Liver (tissue), 3 donors: ENCODE data around the gene CFAP100.

Source experiments
- EGR1 ChIP-seq, 2 donors: IDR thresholded peaks; 2 replicates each; pipeline ENCODE4 v1.6.1; 2016 to 2018; ENCODE audit warnings: antibody characterized with exemption in 2 of 2, low read depth in 2 of 2
- FOXA1 ChIP-seq: IDR thresholded peaks from 2 replicates; pipeline ENCODE4 v1.6.1; 2016; ENCODE audit warnings: antibody characterized with exemption
- GABPA ChIP-seq, 2 donors: IDR thresholded peaks in 1 of 2; conservative IDR thresholded peaks in 1 of 2; 2 replicates each; pipeline ENCODE4 v1.6.1; 2016; ENCODE audit warnings: antibody characterized with exemption in 2 of 2, mild to moderate bottlenecking in 1 of 2, moderate library complexity in 1 of 2
- JUND ChIP-seq, 2 donors: IDR thresholded peaks; 2 replicates each; pipeline ENCODE4 v1.6.1; 2016; ENCODE audit warnings: antibody characterized with exemption in 2 of 2
- RAD21 ChIP-seq, 2 donors: IDR thresholded peaks; 2 replicates each; pipeline ENCODE4 v1.6.1; 2016; ENCODE audit warnings: antibody characterized with exemption in 2 of 2, mild to moderate bottlenecking in 2 of 2
- RXRA ChIP-seq, 2 donors: IDR thresholded peaks; 2 replicates each; pipeline ENCODE4 v1.6.1; 2017 to 2018; ENCODE audit warnings: antibody characterized with exemption in 2 of 2, mild to moderate bottlenecking in 1 of 2
- SP1 ChIP-seq: IDR thresholded peaks from 2 replicates; pipeline ENCODE4 v1.6.1; 2018; ENCODE audit warnings: antibody characterized with exemption, mild to moderate bottlenecking
- TAF1 ChIP-seq: conservative IDR thresholded peaks from 2 replicates; pipeline ENCODE4 v1.6.1; 2016; ENCODE audit warnings: antibody characterized with exemption, mild to moderate bottlenecking
- YY1 ChIP-seq: IDR thresholded peaks from 2 replicates; pipeline ENCODE4 v1.6.1; 2016; ENCODE audit warnings: antibody characterized with exemption, mild to moderate bottlenecking
- TF ChIP-seq, protein P1 (sequence below): fragments of 150-350 bp; IDR thresholded peaks from 2 replicates; pipeline ENCODE4 v1.5.1; 2017; ENCODE audit warnings: improper control_type of control experiment, low read depth, low read length; ENCODE audit not compliant: missing input control
- TF ChIP-seq, protein P2 (sequence below): IDR thresholded peaks from 2 replicates; pipeline ENCODE4 v1.6.1; 2016; ENCODE audit warnings: antibody characterized with exemption, mild to moderate bottlenecking
- TF ChIP-seq, protein P3 (sequence below): IDR thresholded peaks from 2 replicates; pipeline ENCODE4 v1.6.1; 2016; ENCODE audit warnings: antibody characterized with exemption
- TF ChIP-seq, protein P4 (sequence below): IDR thresholded peaks from 2 replicates; pipeline ENCODE4 v1.6.1; 2016; ENCODE audit warnings: antibody characterized with exemption
- donor health status: healthy.
- donor health status: healthy.

DNA sequence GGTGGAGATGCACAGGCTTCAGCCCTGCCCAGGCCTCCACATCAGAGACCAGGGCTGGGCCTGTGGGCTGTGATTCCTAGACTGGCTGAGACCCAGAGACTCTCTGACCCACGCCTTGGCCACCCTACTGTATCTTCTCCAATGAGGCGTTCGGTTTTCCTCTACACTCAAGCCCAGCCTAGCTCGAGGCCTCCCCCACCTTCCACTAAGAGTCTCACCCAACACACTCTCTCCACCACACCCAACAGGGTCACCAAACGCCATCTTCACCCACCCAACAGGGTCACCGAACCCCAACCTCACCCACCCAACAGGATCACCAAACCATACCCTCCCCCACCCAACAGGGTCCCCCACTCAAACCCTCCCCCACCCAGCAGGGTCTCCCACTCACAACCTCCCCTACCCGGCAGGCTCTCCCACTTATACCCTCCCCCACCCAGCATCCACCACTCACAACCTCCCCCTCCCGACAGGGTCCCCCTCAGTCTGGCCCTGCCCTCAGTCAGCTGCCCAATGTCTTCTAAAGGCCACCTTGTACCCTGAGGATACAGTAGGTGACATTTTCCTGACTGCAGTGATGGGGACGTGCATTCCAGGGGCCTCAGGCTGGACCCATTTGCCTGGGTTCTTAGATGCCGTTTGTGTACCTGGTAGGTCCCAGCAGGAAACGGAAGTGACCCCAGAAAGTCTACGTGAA, 20.4 kb downstream of the CFAP100 start:
- TF ChIP-seq, protein P1, sequence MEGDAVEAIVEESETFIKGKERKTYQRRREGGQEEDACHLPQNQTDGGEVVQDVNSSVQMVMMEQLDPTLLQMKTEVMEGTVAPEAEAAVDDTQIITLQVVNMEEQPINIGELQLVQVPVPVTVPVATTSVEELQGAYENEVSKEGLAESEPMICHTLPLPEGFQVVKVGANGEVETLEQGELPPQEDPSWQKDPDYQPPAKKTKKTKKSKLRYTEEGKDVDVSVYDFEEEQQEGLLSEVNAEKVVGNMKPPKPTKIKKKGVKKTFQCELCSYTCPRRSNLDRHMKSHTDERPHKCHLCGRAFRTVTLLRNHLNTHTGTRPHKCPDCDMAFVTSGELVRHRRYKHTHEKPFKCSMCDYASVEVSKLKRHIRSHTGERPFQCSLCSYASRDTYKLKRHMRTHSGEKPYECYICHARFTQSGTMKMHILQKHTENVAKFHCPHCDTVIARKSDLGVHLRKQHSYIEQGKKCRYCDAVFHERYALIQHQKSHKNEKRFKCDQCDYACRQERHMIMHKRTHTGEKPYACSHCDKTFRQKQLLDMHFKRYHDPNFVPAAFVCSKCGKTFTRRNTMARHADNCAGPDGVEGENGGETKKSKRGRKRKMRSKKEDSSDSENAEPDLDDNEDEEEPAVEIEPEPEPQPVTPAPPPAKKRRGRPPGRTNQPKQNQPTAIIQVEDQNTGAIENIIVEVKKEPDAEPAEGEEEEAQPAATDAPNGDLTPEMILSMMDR, result no peak
- TF ChIP-seq SP1 (no peak), YY1 (no peak), GABPA (IDR thresholded peaks at IDR 0.05 in 1 of 2, conservative IDR thresholded peaks at IDR 0.05 in 1 of 2) (no peak), RXRA (IDR thresholded peaks at IDR 0.05) (no peak), TAF1 (no peak), FOXA1 (no peak), RAD21 (IDR thresholded peaks at IDR 0.05) (no peak), JUND (IDR thresholded peaks at IDR 0.05) (no peak), EGR1 (IDR thresholded peaks at IDR 0.05; ENCODE audit: low read depth in 2 of 2) (no peak)
- TF ChIP-seq, protein P2, sequence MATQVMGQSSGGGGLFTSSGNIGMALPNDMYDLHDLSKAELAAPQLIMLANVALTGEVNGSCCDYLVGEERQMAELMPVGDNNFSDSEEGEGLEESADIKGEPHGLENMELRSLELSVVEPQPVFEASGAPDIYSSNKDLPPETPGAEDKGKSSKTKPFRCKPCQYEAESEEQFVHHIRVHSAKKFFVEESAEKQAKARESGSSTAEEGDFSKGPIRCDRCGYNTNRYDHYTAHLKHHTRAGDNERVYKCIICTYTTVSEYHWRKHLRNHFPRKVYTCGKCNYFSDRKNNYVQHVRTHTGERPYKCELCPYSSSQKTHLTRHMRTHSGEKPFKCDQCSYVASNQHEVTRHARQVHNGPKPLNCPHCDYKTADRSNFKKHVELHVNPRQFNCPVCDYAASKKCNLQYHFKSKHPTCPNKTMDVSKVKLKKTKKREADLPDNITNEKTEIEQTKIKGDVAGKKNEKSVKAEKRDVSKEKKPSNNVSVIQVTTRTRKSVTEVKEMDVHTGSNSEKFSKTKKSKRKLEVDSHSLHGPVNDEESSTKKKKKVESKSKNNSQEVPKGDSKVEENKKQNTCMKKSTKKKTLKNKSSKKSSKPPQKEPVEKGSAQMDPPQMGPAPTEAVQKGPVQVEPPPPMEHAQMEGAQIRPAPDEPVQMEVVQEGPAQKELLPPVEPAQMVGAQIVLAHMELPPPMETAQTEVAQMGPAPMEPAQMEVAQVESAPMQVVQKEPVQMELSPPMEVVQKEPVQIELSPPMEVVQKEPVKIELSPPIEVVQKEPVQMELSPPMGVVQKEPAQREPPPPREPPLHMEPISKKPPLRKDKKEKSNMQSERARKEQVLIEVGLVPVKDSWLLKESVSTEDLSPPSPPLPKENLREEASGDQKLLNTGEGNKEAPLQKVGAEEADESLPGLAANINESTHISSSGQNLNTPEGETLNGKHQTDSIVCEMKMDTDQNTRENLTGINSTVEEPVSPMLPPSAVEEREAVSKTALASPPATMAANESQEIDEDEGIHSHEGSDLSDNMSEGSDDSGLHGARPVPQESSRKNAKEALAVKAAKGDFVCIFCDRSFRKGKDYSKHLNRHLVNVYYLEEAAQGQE, result no peak
- TF ChIP-seq, protein P3, sequence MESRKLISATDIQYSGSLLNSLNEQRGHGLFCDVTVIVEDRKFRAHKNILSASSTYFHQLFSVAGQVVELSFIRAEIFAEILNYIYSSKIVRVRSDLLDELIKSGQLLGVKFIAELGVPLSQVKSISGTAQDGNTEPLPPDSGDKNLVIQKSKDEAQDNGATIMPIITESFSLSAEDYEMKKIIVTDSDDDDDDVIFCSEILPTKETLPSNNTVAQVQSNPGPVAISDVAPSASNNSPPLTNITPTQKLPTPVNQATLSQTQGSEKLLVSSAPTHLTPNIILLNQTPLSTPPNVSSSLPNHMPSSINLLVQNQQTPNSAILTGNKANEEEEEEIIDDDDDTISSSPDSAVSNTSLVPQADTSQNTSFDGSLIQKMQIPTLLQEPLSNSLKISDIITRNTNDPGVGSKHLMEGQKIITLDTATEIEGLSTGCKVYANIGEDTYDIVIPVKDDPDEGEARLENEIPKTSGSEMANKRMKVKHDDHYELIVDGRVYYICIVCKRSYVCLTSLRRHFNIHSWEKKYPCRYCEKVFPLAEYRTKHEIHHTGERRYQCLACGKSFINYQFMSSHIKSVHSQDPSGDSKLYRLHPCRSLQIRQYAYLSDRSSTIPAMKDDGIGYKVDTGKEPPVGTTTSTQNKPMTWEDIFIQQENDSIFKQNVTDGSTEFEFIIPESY, result no peak
- TF ChIP-seq, protein P4, sequence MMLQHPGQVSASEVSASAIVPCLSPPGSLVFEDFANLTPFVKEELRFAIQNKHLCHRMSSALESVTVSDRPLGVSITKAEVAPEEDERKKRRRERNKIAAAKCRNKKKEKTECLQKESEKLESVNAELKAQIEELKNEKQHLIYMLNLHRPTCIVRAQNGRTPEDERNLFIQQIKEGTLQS, result no peak
